Thyroid gland (tissue), 4 donors: ENCODE measurements around the gene UCKL1. TPM values are rescaled to one million over a fixed set of nuclear protein-coding genes. Genes with fewer than 3 reads are reported as not detected.

Experiments used
- DNase-seq, 2 donors: peaks; one replicate each; pipeline ENCODE4 v3.0.0-alpha.2; 2019
- H3K27ac ChIP-seq, 3 donors: fragments of 200-600 bp; sonication (generic); 1 replicate in 2 of 3; 2 replicates in 1 of 3; pipeline ENCODE4 v1.5.1; 2016 to 2019; ENCODE audit warnings: mild to moderate bottlenecking in 1 of 3, moderate library complexity in 1 of 3
- H3K27me3 ChIP-seq: fragments of 200-600 bp; sonication (generic); one replicate; pipeline ENCODE4 v1.5.1; 2019
- H3K36me3 ChIP-seq, 2 donors: fragments of 200-600 bp; sonication (generic); one replicate each; pipeline ENCODE4 v1.5.1; 2016 to 2019
- H3K4me1 ChIP-seq, 2 donors: fragments of 200-600 bp; sonication (generic); one replicate each; pipeline ENCODE4 v1.5.1; 2017 to 2019
- H3K4me3 ChIP-seq, 3 donors: fragments of 200-600 bp; sonication (generic); replicated peaks in 1 of 3; 1 replicate in 2 of 3; 2 replicates in 1 of 3; pipeline ENCODE4 v1.5.1; 2016; ENCODE audit warnings: mild to moderate bottlenecking in 1 of 3
- H3K9me3 ChIP-seq: fragments of 200-600 bp; sonication (generic); one replicate; pipeline ENCODE4 v1.5.1; 2017
- CTCF ChIP-seq, 6 experiments: fragments of 200-600 bp in 3 of 6; fragments of 450-650 bp in 3 of 6; sonication (generic) in 3 of 6; IDR thresholded peaks; one replicate each; pipeline ENCODE4 v1.5.1; 2016 to 2019; ENCODE audit warnings: antibody characterized with exemption in 6 of 6, mild to moderate bottlenecking in 2 of 6, inconsistent platforms in 1 of 6, moderate library complexity in 1 of 6
- POLR2A ChIP-seq, 2 donors: fragments of 450-650 bp; IDR thresholded peaks; one replicate each; pipeline ENCODE4 v1.6.1; 2017; ENCODE audit warnings: antibody characterized with exemption in 2 of 2, mild to moderate bottlenecking in 2 of 2, moderate library complexity in 1 of 2
- WGBS, 2 donors: methylation state at CpG; one replicate each; pipeline ENCODE4 v1.1.5; 2017; 5-methylcytosine and 5-hydroxymethylcytosine counted together
- intact Hi-C: fragments of 100-400 bp; cut with DNase I; formaldehyde crosslinking; loops from one replicate; pipeline ENCODE4 v1.15.1; 2023
- total RNA-seq, 4 donors: library from RNA; depleted of rRNA; stranded (reverse); fragments of >200 nt; gene quantifications; one replicate each; pipeline ENCODE4 v1.2.3, GENCODE V29; 2016

The UCKL1 gene
- total RNA-seq, 4 donors from 2014 or later, result 21.6 to 44.3 (median 29.3) TPM

GRCh38 chr20:63979557-63980316 is 23.5 kb upstream of the UCKL1 start, which contains the start of gene SAMD10:
Gene SAMD10 (minus strand): TSS chr20:63979642. CDS start chr20:63979467, 175 bp downstream.
- TF ChIP-seq CTCF (IDR thresholded peaks at IDR 0.05) (peak in 2 of 6 experiments; percentile 24 to 33), POLR2A (IDR thresholded peaks at IDR 0.05) (no peak)
- no peaks in the 10 kb centered on the region for H3K27me3 ChIP-seq
- WGBS, 2 donors, result 6 to 22% methylated on average over 3 to 21 of the region's 52 CpGs
- H3K27ac ChIP-seq, result peak within 1 kb of the TSS in 2 of 3 donors; percentile 20 to 59
- DNase-seq, result peak; percentile 50 to 54
- no peaks in the 10 kb centered on the region for H3K9me3 ChIP-seq
- H3K4me3 ChIP-seq, result peak within 1 kb of the TSS; percentile 45 to 75 (median 49)
- H3K4me1 ChIP-seq, result peaks cover 24 to 26% of the 10 kb centered on the region in 2 donors
- peaks cover 10 to 12% of the 10 kb centered on the region in 2 donors for H3K36me3 ChIP-seq
- intact Hi-C loops, result no loop called here

GRCh38 chr20:63979229-63979556 is 23.0 kb upstream of the UCKL1 start:
- H3K9me3 ChIP-seq, result no peaks in the 10 kb centered on the region
- TF ChIP-seq CTCF (IDR thresholded peaks at IDR 0.05) (no peak), POLR2A (IDR thresholded peaks at IDR 0.05) (no peak)
- intact Hi-C loops, result no loop called here
- peak overlapping the region; percentile 45 to 75 (median 49) for H3K4me3 ChIP-seq
- H3K27me3 ChIP-seq, result no peaks in the 10 kb centered on the region
- no peak for DNase-seq
- 0 to 4% methylated on average over 5 of the region's 47 CpGs for WGBS, 2 donors
- peak overlapping the region in 1 of 3 donors; percentile 59 for H3K27ac ChIP-seq
- peaks cover 5 to 7% of the 10 kb centered on the region in 2 donors for H3K36me3 ChIP-seq
- peaks cover 24 to 26% of the 10 kb centered on the region in 2 donors for H3K4me1 ChIP-seq

- peak overlapping the region in 1 of 3 donors; percentile 59 for H3K27ac ChIP-seq
- DNase-seq, result peak; percentile 84 to 89
Observed at GRCh38 chr20:63978319-63979228, 22.4 kb upstream of the UCKL1 start.

GRCh38 chr20:63977739-63978276 is 21.6 kb upstream of the UCKL1 start:
- intact Hi-C loops, result no loop called here
- peaks cover 24 to 35% of the 10 kb centered on the region in 2 donors for H3K4me1 ChIP-seq

More at GRCh38 chr20:63978319-63979228, 22.4 kb upstream of the UCKL1 start:
- H3K4me3 ChIP-seq, result peak overlapping the region; percentile 45 to 75 (median 49)
- intact Hi-C loops, result no loop called here
- no peaks in the 10 kb centered on the region for H3K9me3 ChIP-seq
- no peak for TF ChIP-seq CTCF (IDR thresholded peaks at IDR 0.05)
- TF ChIP-seq POLR2A (IDR thresholded peaks at IDR 0.05), result peak in 1 of 2 donors; percentile 55
- WGBS, 2 donors, result 24 to 45% methylated on average over 12 to 23 of the region's 52 CpGs
- peaks cover 24 to 32% of the 10 kb centered on the region in 2 donors for H3K4me1 ChIP-seq
- no peaks in the 10 kb centered on the region for H3K27me3 ChIP-seq
- peaks cover 0 to under 1% of the 10 kb centered on the region in 2 donors for H3K36me3 ChIP-seq

More at GRCh38 chr20:63977739-63978276, 21.6 kb upstream of the UCKL1 start:
- no peak for DNase-seq
- Histone ChIP-seq H3K27me3 (no peaks in the 10 kb centered on the region), H3K36me3 (no peaks in the 10 kb centered on the region), H3K4me3 (no peak overlapping the region), H3K27ac (no peak overlapping the region), H3K9me3 (no peaks in the 10 kb centered on the region)
- WGBS, 2 donors, result 80 to 88% methylated on average over 1 to 7 of the region's 16 CpGs
- TF ChIP-seq CTCF (IDR thresholded peaks at IDR 0.05) (no peak), POLR2A (IDR thresholded peaks at IDR 0.05) (no peak)
